Left lung (tissue), 10 donors: Measurements from ENCODE around the gene PLD1. TPM values are rescaled to one million over a fixed set of nuclear protein-coding genes. Genes with fewer than 3 reads are reported as not detected.

Source experiments
- ATAC-seq: fragments of 200-7000 bp; cut with Tn5 transposase; one replicate; pipeline ENCODE4 v1.9.1; 2020; ENCODE audit warnings: moderate library complexity
- DNase-seq, 4 donors: peaks; one replicate each; pipeline ENCODE4 v3.0.0-alpha.2; 2013 to 2020
- H3K27ac ChIP-seq, 2 donors: fragments of 200-600 bp; sonication (generic) in 1 of 2; one replicate each; pipeline versions ENCODE4 v1.5.0 to v1.8.0; 2020 to 2021
- H3K27me3 ChIP-seq, 2 donors: fragments of 200-600 bp; sonication (generic) in 1 of 2; one replicate each; pipeline versions ENCODE4 v1.5.0 to v1.8.0; 2020 to 2021
- H3K36me3 ChIP-seq, 2 donors: fragments of 200-600 bp; sonication (generic) in 1 of 2; one replicate each; pipeline versions ENCODE4 v1.5.0 to v1.8.0; 2020 to 2021
- H3K4me1 ChIP-seq, 2 donors: fragments of 200-600 bp; one replicate each; pipeline ENCODE4 v1.8.0; 2021
- H3K4me3 ChIP-seq, 2 donors: fragments of 200-600 bp; sonication (generic) in 1 of 2; one replicate each; pipeline versions ENCODE4 v1.5.0 to v1.8.0; 2020 to 2021; ENCODE audit warnings: mild to moderate bottlenecking in 1 of 2
- H3K9me3 ChIP-seq, 2 donors: fragments of 200-600 bp; sonication (generic) in 1 of 2; one replicate each; pipeline versions ENCODE4 v1.5.0 to v1.8.0; 2020 to 2021
- intact Hi-C, 2 donors: fragments of 100-400 bp; cut with DNase I; formaldehyde crosslinking; loops; one replicate each; pipeline versions ENCODE4 v1.11.2 to v1.14.2; 2022
- polyA plus RNA-seq, 6 donors: library from polyadenylated mRNA; unstranded; fragments of 120-200 nt; gene quantifications; one replicate each; pipeline ENCODE4 v1.2.1, GENCODE V29; 2013; ENCODE audit not compliant: insufficient read length in 6 of 6
- total RNA-seq, 2 donors: library from RNA; stranded (reverse); fragmentation: NEBNext Ultra II Directional; extraction: Animal tissue kit (Norgen Biotek cat#: 25700); gene quantifications; one replicate each; pipeline ENCODE4 v1.2.1, GENCODE V29; 2021
- TF ChIP-seq, protein P1 (sequence below), 2 donors: fragments of 200-600 bp; sonication (generic) in 1 of 2; IDR thresholded peaks; one replicate each; pipeline versions ENCODE4 v1.5.0 to v1.8.0; 2021; ENCODE audit warnings: antibody characterized with exemption in 2 of 2
- donor health status: DM: no; HTN: yes; CAD: no.
- donor health status: DM: no; HTN: no; CAD: no.

The PLD1 gene
- total and polyA plus RNA-seq, 8 donors = 2.9 to 18.7 (median 5.8) TPM

DNA sequence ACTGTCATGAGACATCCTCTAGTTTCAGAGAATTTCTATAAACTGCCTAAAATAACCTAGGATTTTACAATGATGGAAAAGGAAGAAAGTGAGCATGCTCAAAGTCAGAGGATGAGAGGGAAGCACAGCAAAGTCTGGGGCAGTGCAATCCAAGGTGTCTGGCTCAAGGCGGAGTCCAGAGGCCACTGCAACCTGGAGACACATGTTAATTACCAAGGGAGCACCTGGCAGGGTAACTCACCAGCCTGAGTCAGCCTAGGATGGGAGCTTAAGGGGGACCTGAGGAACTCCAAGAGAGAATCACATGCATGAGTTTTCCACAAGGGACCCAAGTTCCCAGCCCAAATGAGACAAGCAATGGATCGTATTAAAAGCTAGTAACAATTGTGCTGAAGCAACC lies 49.8 kb downstream of the PLD1 start:
- H3K27me3 ChIP-seq = no peaks in the 10 kb centered on the region
- intact Hi-C loops = no loop called here
- no peak overlapping the region for H3K4me3 ChIP-seq
- H3K9me3 ChIP-seq = no peaks in the 10 kb centered on the region
- no peak overlapping the region for H3K27ac ChIP-seq
- no peaks in the 10 kb centered on the region for H3K36me3 ChIP-seq
- DNase-seq (no peak), ATAC-seq (no peak)
- peaks cover 0 to 4% of the 10 kb centered on the region in 2 donors for H3K4me1 ChIP-seq
- TF ChIP-seq, protein P1, sequence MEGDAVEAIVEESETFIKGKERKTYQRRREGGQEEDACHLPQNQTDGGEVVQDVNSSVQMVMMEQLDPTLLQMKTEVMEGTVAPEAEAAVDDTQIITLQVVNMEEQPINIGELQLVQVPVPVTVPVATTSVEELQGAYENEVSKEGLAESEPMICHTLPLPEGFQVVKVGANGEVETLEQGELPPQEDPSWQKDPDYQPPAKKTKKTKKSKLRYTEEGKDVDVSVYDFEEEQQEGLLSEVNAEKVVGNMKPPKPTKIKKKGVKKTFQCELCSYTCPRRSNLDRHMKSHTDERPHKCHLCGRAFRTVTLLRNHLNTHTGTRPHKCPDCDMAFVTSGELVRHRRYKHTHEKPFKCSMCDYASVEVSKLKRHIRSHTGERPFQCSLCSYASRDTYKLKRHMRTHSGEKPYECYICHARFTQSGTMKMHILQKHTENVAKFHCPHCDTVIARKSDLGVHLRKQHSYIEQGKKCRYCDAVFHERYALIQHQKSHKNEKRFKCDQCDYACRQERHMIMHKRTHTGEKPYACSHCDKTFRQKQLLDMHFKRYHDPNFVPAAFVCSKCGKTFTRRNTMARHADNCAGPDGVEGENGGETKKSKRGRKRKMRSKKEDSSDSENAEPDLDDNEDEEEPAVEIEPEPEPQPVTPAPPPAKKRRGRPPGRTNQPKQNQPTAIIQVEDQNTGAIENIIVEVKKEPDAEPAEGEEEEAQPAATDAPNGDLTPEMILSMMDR (IDR thresholded peaks at IDR 0.05) = no peak

DNA sequence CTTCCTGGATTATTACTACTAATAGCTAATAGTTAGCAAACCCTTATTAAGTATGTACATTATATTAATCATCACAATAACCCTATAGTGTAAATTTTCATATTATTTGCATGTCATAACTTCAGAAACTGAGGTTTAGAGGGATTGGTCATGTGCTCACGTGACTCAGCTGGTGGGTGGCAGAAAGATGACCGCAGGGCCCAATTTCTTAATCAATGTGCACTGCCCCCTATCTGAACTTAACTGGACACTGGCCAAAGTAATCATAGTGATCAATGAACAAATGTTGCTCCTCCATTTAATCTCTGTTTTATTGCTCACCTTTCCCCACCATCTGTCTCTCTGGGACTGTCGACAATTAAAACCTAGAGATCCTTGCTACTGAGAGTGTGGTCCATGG lies 52.2 kb downstream of the PLD1 start:
- Histone ChIP-seq H3K4me3 (no peak overlapping the region), H3K27me3 (no peaks in the 10 kb centered on the region), H3K36me3 (no peaks in the 10 kb centered on the region), H3K27ac (no peak overlapping the region), H3K4me1 (peaks cover 0 to 4% of the 10 kb centered on the region in 2 donors), H3K9me3 (no peaks in the 10 kb centered on the region)
- intact Hi-C loops = no loop called here
- TF ChIP-seq, protein P1 (IDR thresholded peaks at IDR 0.05) = no peak
- ATAC-seq (no peak), DNase-seq (no peak)

DNA sequence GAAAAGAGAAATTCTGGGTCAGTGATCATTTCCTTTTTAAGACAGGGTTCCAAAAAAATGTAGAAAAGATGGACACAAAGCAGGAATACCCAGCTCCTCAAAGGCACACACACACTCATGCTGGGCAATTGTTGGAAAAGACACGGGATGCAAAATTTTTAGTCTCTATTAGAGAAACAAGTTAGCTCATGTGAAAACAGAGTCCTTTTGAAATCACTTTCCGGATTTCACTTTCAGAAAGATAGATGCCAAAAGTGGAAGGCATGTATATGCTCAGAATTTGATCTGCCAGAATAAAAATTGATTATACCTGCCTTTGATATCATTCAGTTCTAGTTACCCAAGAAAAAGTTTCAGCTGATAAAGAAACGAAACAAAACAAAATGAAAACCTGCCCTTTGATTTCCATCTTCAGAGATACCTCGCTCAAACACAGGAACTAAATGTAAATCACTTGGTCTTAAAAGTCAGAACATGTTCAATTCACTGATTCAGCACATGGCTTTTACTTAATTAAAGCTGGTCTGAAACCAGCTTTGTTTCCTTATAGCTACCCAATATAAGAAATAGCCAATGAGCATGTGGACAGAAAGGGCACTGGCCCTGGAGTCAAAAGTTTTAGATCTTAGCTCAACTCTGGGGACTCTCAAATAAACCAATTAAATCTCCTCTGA lies 52.8 kb downstream of the PLD1 start:
- Histone ChIP-seq H3K4me3 (no peak overlapping the region), H3K36me3 (no peaks in the 10 kb centered on the region), H3K27me3 (no peaks in the 10 kb centered on the region), H3K27ac (no peak overlapping the region), H3K4me1 (peaks cover 0 to 4% of the 10 kb centered on the region in 2 donors), H3K9me3 (no peaks in the 10 kb centered on the region)
- TF ChIP-seq, protein P1 (IDR thresholded peaks at IDR 0.05) = no peak
- intact Hi-C loops = no loop called here
- DNase-seq (no peak), ATAC-seq (no peak)

DNA sequence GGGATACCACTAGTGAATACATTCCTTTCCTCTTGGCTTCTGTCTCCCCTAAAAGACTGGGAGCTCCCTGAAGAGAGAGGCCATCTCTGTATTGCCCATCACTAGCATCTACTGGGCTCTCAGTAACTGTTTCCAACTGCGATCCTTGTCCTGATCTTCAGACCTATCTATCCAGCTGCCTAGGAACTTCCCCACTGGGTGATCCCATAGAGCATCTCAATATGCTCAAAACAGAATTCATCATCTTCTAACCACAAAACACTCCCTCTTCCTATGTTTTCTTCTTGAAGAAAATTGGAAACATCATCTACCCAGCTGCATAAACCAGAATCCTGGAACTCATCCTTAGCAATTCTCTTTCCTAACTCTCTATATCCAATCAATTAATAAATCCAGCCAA lies 54.6 kb downstream of the PLD1 start:
- Histone ChIP-seq H3K36me3 (no peaks in the 10 kb centered on the region), H3K27ac (no peak overlapping the region), H3K4me3 (no peak overlapping the region), H3K4me1 (peaks cover 0 to 4% of the 10 kb centered on the region in 2 donors), H3K9me3 (no peaks in the 10 kb centered on the region), H3K27me3 (no peaks in the 10 kb centered on the region)
- TF ChIP-seq, protein P1 (IDR thresholded peaks at IDR 0.05) = no peak
- ATAC-seq (no peak), DNase-seq (no peak)
- intact Hi-C loops = no loop called here

DNA sequence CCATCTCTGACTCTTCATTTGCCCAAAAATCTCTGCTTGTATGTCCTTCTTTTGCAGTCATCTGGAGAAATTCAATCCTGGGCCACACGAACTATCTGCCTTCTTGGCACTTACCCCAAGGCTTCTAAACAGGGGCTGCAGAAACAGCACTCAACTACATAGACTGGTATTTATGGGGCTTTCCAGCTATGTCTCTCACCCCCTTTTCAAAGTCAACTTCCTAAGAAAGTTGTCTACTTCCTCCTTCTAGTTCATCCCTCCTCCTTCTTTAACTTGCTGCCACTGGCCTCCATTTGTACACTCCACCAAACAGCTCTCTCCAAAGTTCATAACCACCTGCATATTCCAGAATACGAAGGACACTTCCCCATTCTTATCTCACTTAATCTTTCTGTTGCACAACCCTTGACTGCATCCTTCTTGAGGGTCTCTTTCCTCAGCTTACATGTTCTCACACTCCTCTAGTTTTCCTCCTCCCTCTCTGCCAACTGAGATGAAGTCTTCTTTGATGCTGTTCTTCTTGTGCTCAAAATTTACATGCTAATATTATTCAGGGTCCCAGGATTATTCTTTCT lies 55.2 kb downstream of the PLD1 start:
- Histone ChIP-seq H3K27me3 (no peaks in the 10 kb centered on the region), H3K27ac (no peak overlapping the region), H3K9me3 (no peaks in the 10 kb centered on the region), H3K36me3 (no peaks in the 10 kb centered on the region), H3K4me3 (no peak overlapping the region), H3K4me1 (peaks cover 0 to 4% of the 10 kb centered on the region in 2 donors)
- no peak for DNase-seq
- intact Hi-C loops = no loop called here
- TF ChIP-seq, protein P1 (IDR thresholded peaks at IDR 0.05) = no peak
- no peak for ATAC-seq
